Fibroblast of skin of abdomen (primary cell): ENCODE data around the gene COL8A2.
A peak's percentile ranks its signal among the peaks of the same experiment; 100 is the strongest.

Experiments
- DNase-seq: peaks from one replicate; pipeline ENCODE4 v3.0.0-alpha.2; 2013

The COL8A2 gene

DNA sequence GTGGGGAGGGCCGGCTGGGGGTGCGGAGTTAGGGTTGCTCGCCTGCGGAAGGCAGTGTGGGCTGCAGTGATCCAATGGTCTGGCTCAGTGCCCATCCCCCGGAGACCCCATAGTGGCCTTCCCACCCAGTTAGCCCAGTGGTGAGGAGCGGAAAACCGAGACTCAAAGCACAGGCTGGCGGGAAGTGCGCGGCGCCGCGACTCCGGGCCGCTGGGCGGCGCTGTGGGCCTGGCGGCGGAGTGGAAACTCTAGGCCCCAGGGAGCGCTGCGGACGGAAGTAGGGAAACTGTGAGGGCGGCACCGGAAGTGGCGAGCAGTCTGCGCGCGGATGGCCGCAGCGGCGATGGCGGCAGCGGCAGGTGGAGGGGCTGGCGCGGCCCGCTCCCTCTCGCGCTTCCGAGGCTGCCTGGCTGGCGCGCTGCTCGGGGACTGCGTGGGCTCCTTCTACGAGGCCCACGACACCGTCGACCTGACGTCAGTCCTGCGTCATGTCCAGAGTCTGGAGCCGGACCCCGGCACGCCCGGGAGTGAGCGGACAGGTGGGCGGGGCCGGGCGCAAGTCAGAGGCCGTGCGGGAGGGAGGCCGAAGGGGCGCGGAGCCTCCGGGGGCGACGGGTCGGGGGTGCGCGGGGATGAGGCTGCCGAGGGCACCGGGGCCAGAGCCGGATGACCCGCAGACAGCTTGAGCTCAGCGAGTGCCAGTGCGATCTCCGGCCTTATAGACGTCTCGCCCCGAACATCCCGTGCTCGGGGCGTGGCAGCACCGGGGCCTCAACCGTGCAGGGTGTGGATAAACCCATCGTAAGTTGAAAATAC, 36.2 kb downstream of the COL8A2 start, which contains the start of gene ADPRS:
TSS of gene ADPRS (plus strand) at position 316 of the 816 bp plus-strand sequence. CDS start at position 329, 13 bp downstream.
- peak; percentile 89 for DNase-seq

DNA sequence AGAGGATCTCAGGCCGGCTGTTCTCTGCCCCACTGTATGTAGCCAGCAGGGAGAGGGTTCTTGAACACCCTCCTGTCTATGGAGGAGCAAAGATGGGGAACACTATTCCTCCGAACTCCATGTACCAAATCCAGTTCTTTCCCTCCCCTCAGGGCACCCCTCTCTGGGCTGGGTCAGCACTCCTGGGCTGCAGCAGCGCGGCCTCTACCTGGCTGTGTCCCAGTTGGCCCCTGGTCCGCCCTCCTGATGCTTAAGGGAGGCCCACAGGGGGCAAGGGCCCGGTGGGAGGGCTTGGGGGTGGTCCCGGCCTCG, 36.8 kb downstream of the COL8A2 start:
- DNase-seq, result no peak

DNA sequence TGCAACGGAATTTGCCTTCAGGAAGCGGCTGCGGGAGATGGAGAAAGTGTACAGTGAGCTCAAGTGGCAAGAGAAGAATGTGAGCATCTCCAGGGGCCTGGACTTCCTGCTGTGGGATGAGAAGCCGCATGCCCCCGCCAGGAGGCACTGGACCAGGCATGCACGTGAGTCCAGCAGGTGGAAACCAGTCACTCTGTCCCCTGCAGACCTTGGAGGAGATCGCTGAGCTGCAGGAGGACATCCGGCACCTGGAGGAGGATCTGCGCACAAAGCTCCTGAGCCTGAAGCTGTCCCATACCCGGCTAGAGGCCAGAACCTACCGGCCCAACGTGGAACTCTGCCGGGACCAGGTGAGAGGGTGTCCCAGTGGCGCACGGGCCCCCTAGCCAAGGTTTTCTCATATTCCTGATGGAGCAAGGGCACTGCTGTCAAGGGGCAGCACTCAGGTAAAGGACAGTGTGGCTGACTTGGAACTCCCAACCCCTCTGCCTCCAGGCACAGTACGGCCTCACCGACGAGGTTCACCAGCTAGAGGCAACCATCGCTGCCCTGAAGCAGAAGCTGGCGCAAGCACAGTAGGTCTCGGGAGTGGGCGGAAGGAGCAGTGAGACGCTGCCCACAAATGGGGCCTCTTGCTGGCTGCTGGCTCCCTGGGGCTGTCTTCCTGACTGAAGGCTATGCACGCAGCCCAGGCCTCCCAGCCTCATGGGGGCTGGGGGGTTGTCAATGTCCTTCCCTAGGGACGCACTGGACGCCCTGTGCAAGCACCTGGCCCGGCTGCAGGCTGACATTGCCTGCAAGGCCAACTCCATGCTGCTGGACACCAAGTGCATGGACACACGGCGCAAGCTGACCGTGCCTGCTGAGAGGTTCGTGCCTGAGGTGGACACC, 37.5 kb downstream of the COL8A2 start:
- DNase-seq, result no peak

DNA sequence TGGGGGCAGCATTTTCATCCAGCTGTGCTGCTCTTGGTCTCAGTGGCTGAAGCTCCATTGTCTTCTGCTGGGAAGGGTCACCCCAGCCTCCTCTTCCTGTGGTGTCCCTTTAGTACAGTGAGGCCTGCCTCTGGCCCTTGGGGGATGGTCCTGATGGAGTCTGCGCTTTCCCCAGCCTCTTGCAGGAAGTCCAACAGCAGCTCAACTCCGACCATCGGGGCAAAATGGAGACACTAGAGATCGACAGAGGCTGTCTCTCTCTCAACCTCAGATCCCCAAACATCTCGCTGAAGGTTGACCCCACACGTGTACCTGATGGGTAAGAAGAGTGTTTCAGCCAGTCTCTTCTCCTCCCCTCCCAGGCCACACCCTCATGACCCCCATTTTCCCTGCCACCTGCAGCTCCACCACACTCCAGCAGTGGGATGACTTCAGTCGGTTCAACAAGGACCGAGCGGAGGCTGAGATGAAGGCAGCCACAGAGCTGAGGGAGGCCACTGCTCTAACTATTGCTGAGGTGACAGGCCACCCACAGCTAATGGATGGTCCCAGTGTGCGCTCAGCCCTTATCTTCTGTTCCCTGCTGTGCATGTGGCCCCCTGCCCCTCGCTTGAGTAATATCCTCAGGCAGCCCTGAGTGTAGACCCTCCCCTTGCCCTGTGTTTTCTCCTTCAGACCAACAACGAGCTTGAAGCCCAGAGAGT, 38.3 kb downstream of the COL8A2 start:
- DNase-seq, result no peak

DNA sequence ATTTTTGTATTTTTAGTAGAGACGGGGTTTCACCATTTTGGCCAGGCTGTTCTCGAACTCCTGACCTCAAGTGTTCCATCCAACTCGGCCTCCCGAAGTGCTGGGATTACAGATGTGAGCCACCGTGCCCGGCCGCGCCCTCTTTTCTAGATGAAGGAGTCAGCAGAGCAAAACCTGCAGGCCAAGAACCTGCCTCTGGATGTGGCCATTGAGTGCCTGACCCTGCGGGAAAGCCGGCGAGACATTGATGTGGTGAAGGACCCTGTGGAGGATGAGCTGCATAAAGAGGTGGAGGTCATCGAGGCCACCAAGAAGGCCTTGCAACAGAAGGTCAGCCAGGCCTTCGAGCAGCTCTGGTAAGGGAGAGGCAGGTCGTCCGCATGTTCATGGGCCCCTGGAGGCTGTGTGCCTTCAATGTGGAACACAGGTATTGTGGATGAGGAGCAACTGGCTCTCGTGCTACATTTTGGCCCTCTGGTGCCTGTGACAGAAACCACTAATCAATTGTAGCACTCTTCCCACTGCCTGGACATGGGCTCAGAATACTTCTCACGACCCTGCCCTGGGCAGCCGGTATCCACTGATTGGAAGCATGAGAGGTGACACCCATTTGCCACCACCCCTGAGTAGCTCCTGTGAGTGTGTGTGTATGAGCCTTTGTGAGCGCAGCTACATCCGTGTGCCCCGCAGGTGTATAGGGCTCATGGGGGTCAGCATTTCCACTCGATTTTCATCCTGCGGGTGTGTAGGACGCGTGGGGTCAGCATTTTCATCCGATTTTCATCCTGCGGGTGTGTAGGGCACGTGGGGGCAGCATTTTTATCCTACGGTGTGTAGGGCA, 39.1 kb downstream of the COL8A2 start:
- DNase-seq, result no peak

DNA sequence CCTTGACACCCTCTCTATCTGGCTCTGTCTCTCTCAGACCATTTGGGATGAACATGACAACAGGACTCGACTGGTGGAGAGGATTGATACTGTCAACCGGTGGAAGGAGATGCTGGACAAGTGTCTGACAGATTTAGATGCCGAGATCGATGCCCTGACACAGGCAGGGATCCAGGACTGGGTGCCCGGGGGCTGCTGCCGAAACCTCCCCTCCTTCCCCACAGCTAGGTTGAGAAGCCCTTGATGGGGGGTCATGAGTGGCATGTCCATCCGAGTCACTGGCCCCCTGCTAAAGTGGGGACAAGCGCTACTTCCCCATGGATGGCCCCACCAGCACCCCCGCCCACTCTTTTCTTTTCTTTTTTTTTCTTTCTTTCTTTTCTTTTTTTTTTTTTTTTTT, 39.9 kb downstream of the COL8A2 start:
- no peak for DNase-seq

DNA sequence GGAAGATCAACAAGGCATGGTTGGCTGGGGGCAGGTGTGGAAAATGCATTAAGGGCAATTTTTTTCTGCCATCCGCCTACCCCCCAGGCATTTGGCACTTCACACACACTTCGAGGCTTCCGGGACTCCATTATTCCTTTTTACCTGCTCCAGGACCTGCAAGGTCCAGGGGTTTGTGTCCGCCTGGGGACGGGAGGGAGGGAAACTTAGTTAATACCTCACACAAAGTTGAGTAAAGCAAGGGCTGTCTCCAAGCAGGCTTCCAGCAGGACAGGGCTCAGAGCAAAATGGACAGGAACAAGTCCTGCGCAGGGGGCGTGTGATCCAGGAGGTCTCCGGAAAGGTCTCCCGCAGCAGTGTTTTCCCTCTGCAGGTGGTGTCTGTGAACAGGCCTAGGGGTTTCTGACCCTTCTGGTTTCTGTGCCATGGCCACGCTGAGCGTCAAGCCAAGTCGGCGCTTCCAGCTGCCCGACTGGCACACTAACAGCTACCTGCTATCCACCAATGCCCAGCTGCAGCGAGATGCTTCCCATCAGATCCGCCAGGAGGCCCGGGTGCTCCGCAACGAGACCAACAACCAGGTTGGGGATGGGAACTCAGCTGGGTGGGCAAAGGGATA, 40.4 kb downstream of the COL8A2 start:
- no peak for DNase-seq

DNA sequence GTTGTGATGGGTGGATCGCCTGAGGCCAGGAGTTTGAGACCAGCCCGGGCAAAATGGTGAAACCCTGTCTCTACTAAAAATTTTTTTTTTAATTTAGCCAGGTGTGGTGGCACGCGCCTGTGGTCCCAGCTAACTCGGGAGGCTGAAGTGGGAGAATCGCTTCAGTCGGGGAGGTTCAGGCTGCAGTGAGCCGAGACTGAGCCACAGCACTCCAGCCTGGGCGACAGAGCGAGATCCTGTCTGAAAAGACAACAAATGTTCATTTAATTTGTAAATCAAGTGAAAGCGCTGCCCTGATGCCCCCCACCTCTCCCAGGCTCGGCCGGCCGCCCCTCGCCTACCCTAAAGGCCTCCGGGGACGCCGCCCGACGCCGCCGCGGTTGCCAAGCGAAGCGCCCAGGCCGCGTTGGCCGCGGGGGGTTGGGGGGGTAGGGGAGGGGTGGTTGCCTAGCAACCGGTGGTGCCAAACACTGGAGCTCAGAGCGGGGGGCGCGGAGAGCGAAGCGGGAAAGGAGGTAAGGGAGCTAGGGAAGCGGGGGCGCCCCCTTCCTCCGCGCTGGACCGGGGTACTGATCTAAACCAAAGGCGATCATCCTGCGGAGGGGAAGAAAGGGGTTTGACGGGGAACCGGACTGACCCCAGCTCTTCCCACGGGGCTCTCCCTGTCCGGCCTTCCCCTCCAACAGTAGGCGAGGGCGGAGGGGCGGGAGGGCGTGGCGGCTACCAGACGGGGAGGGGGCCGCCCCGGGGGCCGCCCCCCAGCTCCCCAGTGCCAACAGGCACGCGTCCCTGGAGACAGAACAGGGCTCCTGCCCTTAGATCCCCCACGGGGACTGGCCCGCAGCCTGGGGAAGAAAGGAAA, 41.2 kb downstream of the COL8A2 start, which contains the start of gene TEKT2:
TSS of gene TEKT2 (plus strand) at position 460 of the 862 bp plus-strand sequence. CDS start 828 bp downstream, outside the sequence.
- peak; percentile 51 for DNase-seq

DNA sequence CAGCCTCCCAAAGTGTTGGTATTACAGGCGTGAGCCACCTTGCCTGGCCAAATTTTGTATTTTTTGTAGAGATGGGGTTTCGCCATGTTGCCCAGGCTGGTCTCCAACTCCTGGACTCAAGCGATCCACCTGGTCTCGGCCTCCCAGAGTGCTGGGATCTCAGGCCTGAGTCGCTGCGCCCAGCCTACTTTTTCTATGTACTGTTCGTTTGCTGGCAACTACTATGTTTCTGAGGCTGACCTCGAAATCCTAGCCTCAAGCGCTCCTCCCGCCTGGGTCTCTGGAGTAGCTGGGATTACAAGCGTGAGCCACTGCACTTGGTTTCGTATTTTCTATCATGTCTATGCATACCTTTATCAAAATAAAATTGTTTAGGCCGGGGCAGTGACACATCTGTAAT, 41.8 kb downstream of the COL8A2 start:
- no peak for DNase-seq

DNA sequence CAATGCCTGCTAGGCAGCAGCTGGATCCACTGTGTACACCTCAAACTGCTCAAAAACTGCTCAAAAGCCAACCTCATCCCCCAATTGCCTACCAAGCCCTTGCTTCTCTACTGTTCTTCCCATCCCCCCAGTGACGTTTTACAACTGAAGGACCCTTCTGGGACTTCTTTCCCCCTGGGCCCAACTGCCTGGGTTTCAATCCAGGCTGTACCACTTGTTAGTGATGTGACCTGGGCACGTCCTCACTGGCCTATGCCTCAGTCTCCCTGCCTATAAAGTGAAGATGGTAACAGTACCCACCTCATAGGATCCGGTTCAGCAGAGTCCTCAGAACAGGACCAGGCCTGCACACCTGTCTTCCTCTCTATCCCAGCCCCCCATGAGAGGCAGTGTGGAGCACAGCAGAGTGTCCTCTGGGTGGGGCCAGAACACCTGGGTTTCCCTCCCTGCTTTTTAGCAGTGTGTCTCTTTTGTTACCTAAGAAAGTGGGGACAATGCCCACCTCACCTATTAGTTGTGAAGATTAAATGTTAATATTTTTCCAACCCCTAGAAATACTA, 43.0 kb downstream of the COL8A2 start:
- DNase-seq, result no peak

DNA sequence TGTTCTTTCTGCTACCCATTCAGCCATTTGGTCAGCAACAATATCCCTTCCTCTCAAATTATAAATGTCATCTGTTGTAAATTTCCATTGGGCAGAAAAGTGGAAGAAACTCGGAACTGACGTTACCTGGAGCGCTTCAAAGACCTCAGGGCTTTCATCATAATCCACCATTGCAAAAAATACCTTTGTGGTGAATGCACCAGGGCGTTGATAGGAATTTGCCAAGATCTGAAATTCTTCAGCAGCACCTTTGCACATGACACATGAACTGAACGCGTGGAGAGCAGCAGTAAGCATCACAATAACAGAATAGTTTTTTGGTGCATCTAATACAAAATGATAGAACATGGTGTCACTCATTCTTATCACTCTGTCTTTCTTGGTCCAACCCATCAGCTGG, 44.2 kb downstream of the COL8A2 start:
- no peak for DNase-seq

DNA sequence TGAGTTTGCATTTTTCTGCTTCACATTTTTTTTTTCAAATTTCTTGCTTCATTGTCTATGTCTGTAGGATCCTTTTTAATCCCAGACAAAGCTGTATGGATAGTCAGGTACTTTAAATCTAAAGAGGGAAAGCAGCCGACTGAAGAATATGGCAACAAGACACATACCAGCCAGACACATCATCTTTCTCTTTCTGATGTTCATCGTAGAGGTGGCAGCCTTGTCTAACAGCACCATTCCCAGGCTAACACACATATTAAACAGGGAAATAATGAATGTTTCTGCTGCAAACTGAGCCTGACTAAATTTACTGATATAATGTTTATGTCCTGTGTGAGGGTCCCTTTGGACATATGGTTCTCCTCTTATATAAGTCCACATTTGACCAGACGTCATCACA, 44.8 kb downstream of the COL8A2 start:
- DNase-seq, result no peak

DNA sequence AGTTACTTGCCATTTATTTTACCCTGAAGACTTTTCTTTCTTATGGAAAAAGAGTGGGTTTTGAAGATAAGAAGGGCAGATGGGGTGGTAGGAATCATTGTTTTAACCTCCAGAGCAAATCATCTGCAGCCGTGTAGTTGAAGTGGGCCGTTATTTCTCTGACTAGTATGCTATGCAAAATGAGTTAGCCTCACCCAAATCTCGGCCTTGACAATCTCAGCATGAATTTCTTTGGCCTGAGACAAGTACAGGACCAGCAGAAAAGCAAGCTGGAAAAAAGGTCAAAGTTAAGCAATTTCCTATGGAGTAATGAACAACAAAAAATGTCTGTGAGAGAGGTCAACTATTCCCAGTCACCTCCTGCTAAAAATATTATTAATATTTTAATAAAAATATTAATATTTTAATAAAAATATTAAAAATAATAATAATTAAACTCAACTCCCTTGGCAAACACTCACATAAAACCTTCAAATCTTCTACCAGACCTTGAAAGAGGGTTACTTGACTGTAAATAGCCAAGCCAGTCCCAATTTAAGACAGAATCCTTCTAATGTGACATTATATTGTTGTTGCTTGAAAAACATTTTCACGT, 47.9 kb downstream of the COL8A2 start:
- no peak for DNase-seq

DNA sequence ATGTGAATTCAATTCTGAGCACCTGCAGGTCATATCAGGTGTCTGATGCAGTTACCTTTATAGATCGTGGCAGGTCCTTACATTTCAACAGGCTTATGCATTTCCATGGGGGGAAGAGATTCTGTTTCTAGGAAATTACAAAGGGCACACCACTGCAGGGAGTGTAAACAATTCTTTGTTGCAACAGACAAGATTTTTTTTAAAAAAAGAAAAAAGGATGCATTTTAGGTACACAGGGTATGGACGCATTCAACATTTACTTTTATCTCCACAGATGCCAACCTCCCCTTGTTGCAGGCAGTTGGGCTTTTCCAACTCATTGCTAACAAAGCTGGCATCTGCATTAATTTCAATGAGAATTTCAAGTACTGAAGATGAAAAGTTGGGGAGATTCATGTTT, 54.7 kb downstream of the COL8A2 start:
- DNase-seq, result no peak

DNA sequence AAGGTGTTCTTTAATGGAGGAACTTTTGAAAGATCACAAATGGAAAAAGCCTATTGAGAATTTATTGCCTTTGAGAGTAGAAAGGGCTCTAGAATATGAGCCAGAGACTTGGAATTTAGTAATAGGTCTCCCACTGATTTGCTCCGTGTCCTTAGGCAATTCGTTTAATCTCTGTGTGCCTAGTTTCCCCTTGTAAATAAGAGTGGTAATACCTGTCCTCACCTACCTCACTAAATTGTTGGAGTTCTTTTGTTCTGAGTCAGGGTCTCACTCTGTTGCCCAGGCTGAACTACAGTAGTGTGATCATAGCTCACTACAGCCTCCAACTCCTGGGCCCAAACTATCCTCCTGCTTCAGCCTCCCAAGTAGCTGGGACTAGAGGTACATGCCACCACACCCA, 56.2 kb downstream of the COL8A2 start:
- no peak for DNase-seq

DNA sequence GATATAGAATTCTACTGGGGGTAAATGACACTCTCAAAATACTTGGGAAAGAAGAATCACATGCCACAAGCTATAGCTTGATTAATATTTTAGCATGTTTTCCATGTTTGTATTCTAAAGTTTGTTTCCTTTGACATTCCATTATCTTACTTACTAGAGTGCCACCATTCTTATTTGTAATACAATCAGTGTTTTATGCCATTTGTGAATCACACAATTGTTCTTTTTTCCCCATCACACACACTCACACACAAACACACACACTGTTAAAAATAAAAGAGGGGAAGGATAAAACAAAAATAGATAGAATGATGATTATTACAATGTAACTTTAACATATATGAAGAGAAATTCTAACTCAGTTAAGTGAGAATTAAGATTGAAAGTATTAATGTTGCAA, 57.2 kb downstream of the COL8A2 start:
- no peak for DNase-seq

DNA sequence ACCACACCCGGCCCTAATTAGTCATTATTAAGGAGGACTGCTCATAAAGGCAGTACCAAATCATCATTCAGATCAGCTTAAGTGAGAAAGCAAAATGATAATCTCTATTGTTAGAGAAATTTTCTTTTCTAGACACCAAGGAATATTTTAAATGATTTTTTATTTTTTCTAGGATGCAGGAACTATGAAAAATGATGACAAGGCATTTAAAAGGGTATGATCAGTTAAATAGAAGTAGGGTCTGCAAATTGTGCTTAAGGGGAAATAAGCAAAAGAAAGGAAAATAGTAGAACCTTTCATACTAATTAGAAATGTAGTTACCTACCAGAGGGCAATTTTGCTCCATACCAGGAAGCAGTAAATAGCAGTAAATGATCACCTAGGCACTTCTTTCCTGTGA, 62.7 kb downstream of the COL8A2 start:
- DNase-seq, result no peak

DNA sequence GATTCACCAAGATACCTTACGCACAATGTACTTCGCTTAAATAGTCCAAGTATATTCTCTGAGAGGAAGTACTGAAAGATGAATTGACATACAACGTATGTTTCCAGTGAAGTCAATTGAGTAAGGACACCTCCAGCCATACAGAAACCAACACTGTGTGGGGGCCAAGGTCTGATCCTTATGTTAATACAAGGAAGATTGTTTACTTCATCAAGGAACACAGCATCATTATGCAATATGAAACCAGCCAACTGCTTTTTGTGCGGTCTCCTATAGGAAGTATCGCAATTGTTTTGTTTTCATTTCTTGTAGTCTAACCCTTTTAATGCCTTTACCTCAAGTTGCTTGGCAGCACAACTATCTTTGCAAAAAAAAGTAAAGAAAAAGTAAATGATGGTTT, 69.3 kb downstream of the COL8A2 start:
- DNase-seq, result no peak

DNA sequence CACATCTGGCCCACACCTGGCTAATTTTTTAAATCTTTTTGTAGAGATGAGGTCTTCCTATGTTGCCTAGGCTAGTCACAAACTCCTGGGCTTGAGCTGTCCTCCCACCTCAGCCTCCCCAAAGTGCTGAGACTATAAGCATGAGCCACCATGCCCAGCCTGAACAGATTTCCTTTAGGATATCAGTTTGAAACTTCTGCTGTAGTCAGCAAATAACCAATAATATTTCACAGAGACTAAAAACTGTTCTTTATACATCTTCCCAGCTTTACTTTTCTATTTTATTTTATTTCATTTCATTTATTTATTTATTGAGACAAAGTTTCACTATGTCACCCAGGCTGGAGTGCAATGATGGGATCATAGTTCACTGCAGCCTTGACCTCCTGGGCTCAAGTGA, 71.0 kb downstream of the COL8A2 start:
- no peak for DNase-seq

DNA sequence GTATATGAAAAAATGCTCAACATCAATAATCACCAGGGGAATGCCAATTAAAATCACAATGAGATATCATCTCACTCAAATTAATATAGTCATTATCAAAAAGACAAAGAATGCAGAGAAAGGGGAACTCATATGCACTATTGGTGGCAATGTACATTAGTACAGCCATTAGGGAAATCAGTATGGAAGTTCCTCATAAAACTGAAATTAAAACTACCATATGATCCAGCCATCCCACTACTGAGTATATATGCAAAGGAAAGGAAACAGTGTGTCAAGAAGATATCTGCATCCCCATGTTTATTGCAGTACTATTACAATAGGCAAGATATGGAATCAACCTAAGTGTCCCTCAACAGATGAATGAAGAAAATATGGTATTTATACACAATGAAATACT, 73.2 kb downstream of the COL8A2 start:
- no peak for DNase-seq
